WTC11 (cell line): ENCODE results near the gene CAB39. TPM values are rescaled to one million over a fixed set of nuclear protein-coding genes. Genes with fewer than 3 reads are reported as not detected.

Experiments
- ATAC-seq: fragments of 200-7000 bp; cut with Tn5 transposase; 2 replicates; pipeline ENCODE4 v1.10.0; 2021; ENCODE audit warnings: mild to moderate bottlenecking, moderate library complexity
- CTCF ChIA-PET: fragments of 300-600 bp; sonication (Branson Sonifier 250); formaldehyde crosslinking; loops from one replicate; lab custom pipeline; 2021; ENCODE audit warnings: antibody characterized with exemption; lab: Charles Lee
- POLR2A ChIA-PET: fragments of 350-600 bp; sonication (Branson Sonifier 250); formaldehyde crosslinking; loops from one replicate; lab custom pipeline; 2021; ENCODE audit warnings: antibody characterized with exemption; lab: Charles Lee
- DNase-seq: peaks from one replicate; pipeline ENCODE4 v3.0.0; 2021; ENCODE audit warnings: low spot score
- H3K27ac Mint-ChIP-seq: 2 replicates; pipeline ENCODE4 v1.8.0; 2021; ENCODE audit warnings: mixed read lengths
- H3K27me3 Mint-ChIP-seq: 2 replicates; pipeline ENCODE4 v1.8.0; 2021; ENCODE audit warnings: low read depth, mild to moderate bottlenecking, moderate library complexity, mixed read lengths
- H3K36me3 Mint-ChIP-seq: 2 replicates; pipeline ENCODE4 v1.8.0; 2021; ENCODE audit warnings: mixed read lengths
- H3K4me1 Mint-ChIP-seq: 2 replicates; pipeline ENCODE4 v1.8.0; 2022; ENCODE audit warnings: mixed read lengths
- H3K4me3 Mint-ChIP-seq: 2 replicates; pipeline ENCODE4 v1.8.0; 2021; ENCODE audit warnings: mild to moderate bottlenecking, moderate library complexity, mixed read lengths
- H3K9me3 Mint-ChIP-seq: 2 replicates; pipeline ENCODE4 v1.8.0; 2021; ENCODE audit warnings: mixed read lengths
- ATF3 ChIP-seq: sonication (generic); formaldehyde crosslinking; conservative IDR thresholded peaks from 2 replicates; pipeline ENCODE4 v1.8.1; 2022; ENCODE audit warnings: mild to moderate bottlenecking, missing genetic modification reagents
- CBFB ChIP-seq: sonication (generic); formaldehyde crosslinking; IDR thresholded peaks from 2 replicates; pipeline ENCODE4 v1.8.1; 2022; ENCODE audit warnings: mild to moderate bottlenecking, low read depth, missing genetic modification reagents
- CTCF ChIP-seq: fragments of 200-600 bp; IDR thresholded peaks from 2 replicates; pipeline ENCODE4 v1.8.0; 2022; ENCODE audit warnings: antibody characterized with exemption
- ELF4 ChIP-seq: sonication (generic); formaldehyde crosslinking; IDR thresholded peaks from 2 replicates; pipeline ENCODE4 v1.8.1; 2022; ENCODE audit warnings: low read depth, mild to moderate bottlenecking, moderate library complexity, missing genetic modification reagents
- EMX1 ChIP-seq: fragments of 250-450 bp; sonication (Bioruptor Pico); IDR thresholded peaks from 2 replicates; pipeline ENCODE4 v1.8.0; 2021; ENCODE audit warnings: mild to moderate bottlenecking
- IRF2 ChIP-seq: sonication (generic); formaldehyde crosslinking; IDR thresholded peaks from 2 replicates; pipeline ENCODE4 v1.8.0; 2022; ENCODE audit warnings: low read depth, missing genetic modification reagents, borderline replicate concordance
- JUN ChIP-seq: sonication (generic); formaldehyde crosslinking; IDR thresholded peaks from 2 replicates; pipeline ENCODE4 v1.8.0; 2023; ENCODE audit warnings: mild to moderate bottlenecking, missing genetic modification reagents
- KAT7 ChIP-seq: sonication (generic); formaldehyde crosslinking; IDR thresholded peaks from 2 replicates; pipeline ENCODE4 v1.8.1; 2023; ENCODE audit warnings: missing genetic modification reagents, mild to moderate bottlenecking, borderline replicate concordance
- MAX ChIP-seq: sonication (generic); formaldehyde crosslinking; IDR thresholded peaks from 2 replicates; pipeline ENCODE4 v1.8.0; 2022; ENCODE audit warnings: mild to moderate bottlenecking, missing genetic modification reagents
- NR1H2 ChIP-seq: sonication (generic); formaldehyde crosslinking; IDR thresholded peaks from 2 replicates; pipeline ENCODE4 v1.9.0; 2021; ENCODE audit warnings: mild to moderate bottlenecking, moderate library complexity, missing genetic modification reagents
- PRDM15 ChIP-seq: sonication (generic); formaldehyde crosslinking; IDR thresholded peaks from 2 replicates; pipeline ENCODE4 v1.8.0; 2022; ENCODE audit warnings: missing genetic modification reagents
- PREB ChIP-seq: sonication (generic); formaldehyde crosslinking; IDR thresholded peaks from 2 replicates; pipeline ENCODE4 v1.8.1; 2022; ENCODE audit warnings: mild to moderate bottlenecking, missing genetic modification reagents, moderate library complexity, borderline replicate concordance
- RELA ChIP-seq: sonication (generic); formaldehyde crosslinking; IDR thresholded peaks from 2 replicates; pipeline ENCODE4 v1.8.1; 2022; ENCODE audit warnings: missing genetic modification reagents, mild to moderate bottlenecking, borderline replicate concordance
- SMAD3 ChIP-seq: sonication (generic); formaldehyde crosslinking; IDR thresholded peaks from 2 replicates; pipeline ENCODE4 v1.8.0; 2022; ENCODE audit warnings: missing genetic modification reagents, mild to moderate bottlenecking, borderline replicate concordance
- SP1 ChIP-seq: sonication (generic); formaldehyde crosslinking; conservative IDR thresholded peaks from 2 replicates; pipeline ENCODE4 v1.8.1; 2022; ENCODE audit warnings: missing genetic modification reagents
- TEAD4 ChIP-seq: sonication (generic); formaldehyde crosslinking; IDR thresholded peaks from 2 replicates; pipeline ENCODE4 v1.8.0; 2022; ENCODE audit warnings: mild to moderate bottlenecking, missing genetic modification reagents
- TP53 ChIP-seq: sonication (generic); formaldehyde crosslinking; IDR thresholded peaks from 2 replicates; pipeline ENCODE4 v1.8.1; 2023; ENCODE audit warnings: mild to moderate bottlenecking, missing genetic modification reagents
- ZNF317 ChIP-seq: sonication (generic); formaldehyde crosslinking; IDR thresholded peaks from 2 replicates; pipeline ENCODE4 v1.8.1; 2023; ENCODE audit warnings: low read depth, mild to moderate bottlenecking, moderate library complexity, missing genetic modification reagents, borderline replicate concordance
- ZNF396 ChIP-seq: fragments of 250-450 bp; sonication (Bioruptor Pico); IDR thresholded peaks from 2 replicates; pipeline ENCODE4 v1.8.0; 2021; ENCODE audit warnings: mild to moderate bottlenecking, moderate library complexity, borderline replicate concordance
- ZNF423 ChIP-seq: fragments of 250-450 bp; sonication (Bioruptor Pico); IDR thresholded peaks from 2 replicates; pipeline ENCODE4 v2.1.2; 2022; ENCODE audit warnings: mild to moderate bottlenecking, moderate library complexity
- ZNF512 ChIP-seq: sonication (generic); formaldehyde crosslinking; IDR thresholded peaks from 2 replicates; pipeline ENCODE4 v1.8.1; 2022; ENCODE audit warnings: missing genetic modification reagents, borderline replicate concordance
- total RNA-seq: library from RNA; stranded (reverse); gene quantifications from 3 replicates; pipeline ENCODE4 v1.2.3, GENCODE V29; 2021

Gene CAB39
- total RNA-seq, 1 experiment from 2014 or later = 36.9 TPM

GRCh38 chr2:230864605-230865306, 152.1 kb downstream of the CAB39 start, which contains the start of gene ITM2C (continued):
- TF ChIP-seq KAT7 (0 out of 2 replicates have a peak, but pooled peaks have one; percentile 81), ZNF396 (CRISPR knock-in tag) (no peak), ATF3 (CRISPR knock-in tag) (no peak), PREB (CRISPR knock-in tag) (no peak), JUN (CRISPR knock-in tag) (peak; percentile 85), ZNF423 (CRISPR knock-in tag) (peak; percentile 95), TP53 (peak; percentile 70; the same call in 1 of the 2 replicates), SMAD3 (CRISPR knock-in tag) (0 out of 2 replicates have a peak, but pooled peaks have one; percentile 34), MAX (CRISPR knock-in tag) (peak; percentile 51), CBFB (CRISPR knock-in tag) (no peak), RELA (CRISPR knock-in tag) (peak; percentile 49; the same call in 1 of the 2 replicates)

GRCh38 chr2:230865307-230865765, 152.7 kb downstream of the CAB39 start:
- CTCF ChIA-PET = interaction anchor here (0.6 to 1.8 kb wide), 8 partner anchors 8 to 535 kb away, joined by 3 to 5 read pairs (median 4); no protein-coding TSS in a partner anchor
- Mint-ChIP-seq H3K4me3 (peak overlapping the region; percentile 88), H3K27ac (peak overlapping the region; percentile 84), H3K9me3 (no peaks in the 10 kb centered on the region), H3K4me1 (peaks cover 74% of the 10 kb centered on the region), H3K27me3 (no peaks in the 10 kb centered on the region; the same call in 1 of the 2 replicates), H3K36me3 (no peaks in the 10 kb centered on the region)
- POLR2A ChIA-PET = interaction anchor here (1.5 kb wide), 1 partner anchor 11 kb away, joined by 3 read pairs; no protein-coding TSS in a partner anchor
- TF ChIP-seq NR1H2 (CRISPR knock-in tag) (no peak), ZNF317 (CRISPR knock-in tag) (no peak), SP1 (CRISPR knock-in tag) (no peak), CTCF (no peak), IRF2 (CRISPR knock-in tag) (no peak), EMX1 (no peak), ELF4 (no peak), TEAD4 (CRISPR knock-in tag) (no peak), ZNF512 (no peak), PRDM15 (CRISPR knock-in tag) (no peak)
- ATAC-seq (no peak), DNase-seq (peak; percentile 57)
